H1 (cell line): ENCODE data around the gene ADAT3. TPM values are rescaled to one million over a fixed set of nuclear protein-coding genes. Genes with fewer than 3 reads are reported as not detected.

Experiments
- CTCF ChIA-PET: fragments of 300-600 bp; sonication (Branson Sonifier 250); formaldehyde crosslinking; loops from one replicate; lab custom pipeline; 2021; ENCODE audit not compliant: partially characterized antibody; lab: Charles Lee
- POLR2A ChIA-PET: fragments of 300-600 bp; sonication (Branson Sonifier 250); formaldehyde crosslinking; loops from one replicate; lab custom pipeline; 2021; ENCODE audit warnings: inconsistent platforms; ENCODE audit not compliant: partially characterized antibody; lab: Charles Lee
- DNase-seq, 2 experiments: peaks; one replicate each; pipeline versions ENCODE4 v3.0.0 to v3.0.0-alpha.2; 2010 to 2022; ENCODE audit warnings: low spot score in 2 of 2, low read depth in 1 of 2, mixed read lengths in 1 of 2
- FAIRE-seq: peaks from 2 replicates; lab custom pipeline; 2011; peaks lifted over from hg19 to GRCh38; lab: Jason Lieb, UNC
- H2AFZ ChIP-seq: 2 replicates; pipeline ENCODE4 v1.8.1; 2012; ENCODE audit warnings: low read length, inconsistent platforms
- H2AK5ac ChIP-seq: 2 replicates; pipeline ENCODE4 v1.6.1; 2013; ENCODE audit warnings: low read depth, low read length
- H2BK120ac ChIP-seq: replicated peaks from 2 replicates; pipeline ENCODE3; 2013; ENCODE audit warnings: low read depth, low read length, inconsistent platforms
- H2BK12ac ChIP-seq: 2 replicates; pipeline ENCODE4 v1.6.1; 2013; ENCODE audit warnings: low read depth, low read length
- H2BK15ac ChIP-seq: 2 replicates; pipeline ENCODE4 v1.6.1; 2013; ENCODE audit warnings: low read length
- H2BK20ac ChIP-seq: 2 replicates; pipeline ENCODE4 v1.6.1; 2013; ENCODE audit warnings: low read length
- H2BK5ac ChIP-seq: 2 replicates; pipeline ENCODE4 v1.6.1; 2013; ENCODE audit warnings: low read depth, low read length
- H3K14ac ChIP-seq: 2 replicates; pipeline ENCODE4 v1.6.1; 2013; ENCODE audit warnings: inconsistent platforms; ENCODE audit not compliant: insufficient read length
- H3K18ac ChIP-seq: 2 replicates; pipeline ENCODE4 v1.6.1; 2013; ENCODE audit warnings: low read length; ENCODE audit errors: extremely low read depth
- H3K23ac ChIP-seq: 2 replicates; pipeline ENCODE4 v1.6.1; 2013; ENCODE audit warnings: inconsistent platforms; ENCODE audit not compliant: insufficient read length
- H3K23me2 ChIP-seq: 2 replicates; pipeline ENCODE4 v1.6.1; 2013; ENCODE audit warnings: low read depth, low read length
- H3K27ac ChIP-seq: 2 replicates; pipeline ENCODE4 v1.6.1; 2011; ENCODE audit warnings: low read depth, low read length, inconsistent platforms
- H3K27me3 ChIP-seq, 4 experiments: replicated peaks in 1 of 4; 1 replicate in 1 of 4; 2 replicates in 3 of 4; pipeline versions ENCODE4 v1.6.1 to v1.8.1; 2011 to 2013; ENCODE audit warnings: low read length in 3 of 4, mild to moderate bottlenecking in 3 of 4, inconsistent platforms in 2 of 4, mixed read lengths in 2 of 4, moderate library complexity in 1 of 4; ENCODE audit not compliant: control insufficient read depth in 3 of 4, insufficient read depth in 3 of 4; ENCODE audit errors: extremely low read depth in 1 of 4
- H3K36me3 ChIP-seq, 4 experiments: 2 replicates each; pipeline versions ENCODE4 v1.6.1 to v1.8.1; 2011 to 2013; ENCODE audit warnings: mild to moderate bottlenecking in 4 of 4, low read length in 3 of 4, moderate library complexity in 2 of 4, control low read depth in 1 of 4, inconsistent platforms in 1 of 4; ENCODE audit not compliant: insufficient read depth in 4 of 4, control insufficient read depth in 2 of 4
- H3K4ac ChIP-seq: replicated peaks from 2 replicates; pipeline ENCODE3; 2013; ENCODE audit warnings: low read length, low read depth, mixed read lengths, inconsistent platforms; ENCODE audit not compliant: insufficient read length
- H3K4me1 ChIP-seq, 4 experiments: replicated peaks in 1 of 4; 1 replicate in 1 of 4; 2 replicates in 3 of 4; pipeline versions ENCODE4 v1.6.1 to v1.8.1; 2011 to 2013; ENCODE audit warnings: low read length in 3 of 4, inconsistent platforms in 2 of 4, mixed read lengths in 1 of 4; ENCODE audit not compliant: insufficient read depth in 4 of 4, control insufficient read depth in 3 of 4
- H3K4me2 ChIP-seq, 2 experiments: 2 replicates each; pipeline versions ENCODE4 v1.6.1 to v1.8.1; 2011 to 2013; ENCODE audit warnings: low read depth in 2 of 2, low read length in 2 of 2, control low read depth in 1 of 2, inconsistent platforms in 1 of 2, mild to moderate bottlenecking in 1 of 2; ENCODE audit not compliant: insufficient read depth in 1 of 2
- H3K4me3 ChIP-seq, 4 experiments: fragments of 200-600, 300-600 bp in 1 of 4; sonication (generic), shearing (Covaris generic), sonication (Bioruptor Twin) in 1 of 4; 2 replicates each; pipeline versions ENCODE4 v1.5.1 to v1.8.1; 2011 to 2016; ENCODE audit warnings: low read length in 4 of 4, low read depth in 3 of 4, control low read depth in 2 of 4, inconsistent platforms in 2 of 4, mild to moderate bottlenecking in 2 of 4, mixed read lengths in 1 of 4, moderate library complexity in 1 of 4; ENCODE audit not compliant: insufficient read depth in 2 of 4; ENCODE audit errors: extremely low read depth in 1 of 4
- H3K56ac ChIP-seq: replicated peaks from 2 replicates; pipeline ENCODE3; 2013; ENCODE audit warnings: low read depth, mild to moderate bottlenecking, mixed read lengths, low read length, inconsistent platforms; ENCODE audit not compliant: insufficient read length
- H3K79me1 ChIP-seq: 2 replicates; pipeline ENCODE4 v1.6.1; 2013; ENCODE audit warnings: low read depth, low read length, control low read depth
- H3K79me2 ChIP-seq, 2 experiments: 2 replicates each; pipeline versions ENCODE4 v1.6.1 to v1.8.1; 2012 to 2013; ENCODE audit warnings: low read length in 2 of 2, mild to moderate bottlenecking in 2 of 2, inconsistent platforms in 1 of 2; ENCODE audit not compliant: insufficient read depth in 2 of 2, control insufficient read depth in 1 of 2
- H3K9ac ChIP-seq, 4 experiments: replicated peaks in 1 of 4; 1 replicate in 1 of 4; 2 replicates in 3 of 4; pipeline versions ENCODE4 v1.6.1 to v1.8.1; 2011 to 2013; ENCODE audit warnings: low read depth in 3 of 4, low read length in 3 of 4, control low read depth in 2 of 4, mild to moderate bottlenecking in 2 of 4, moderate library complexity in 2 of 4, inconsistent platforms in 1 of 4; ENCODE audit errors: extremely low read depth in 1 of 4
- H3K9me3 ChIP-seq, 2 experiments: 2 replicates each; pipeline versions ENCODE4 v1.6.1 to v1.8.1; 2012 to 2013; ENCODE audit warnings: mild to moderate bottlenecking in 2 of 2, moderate library complexity in 2 of 2, control low read depth in 1 of 2, inconsistent platforms in 1 of 2, low read depth in 1 of 2, low read length in 1 of 2, mixed read lengths in 1 of 2; ENCODE audit not compliant: insufficient read depth in 2 of 2
- H4K20me1 ChIP-seq, 2 experiments: replicated peaks in 1 of 2; 2 replicates each; pipeline versions ENCODE3 to v1.8.1; 2011 to 2013; ENCODE audit warnings: inconsistent platforms in 2 of 2, low read length in 2 of 2, mild to moderate bottlenecking in 1 of 2; ENCODE audit not compliant: insufficient read depth in 2 of 2, control insufficient read depth in 1 of 2
- H4K5ac ChIP-seq: 2 replicates; pipeline ENCODE4 v1.6.1; 2013; ENCODE audit warnings: low read length, low read depth, mixed read lengths, inconsistent platforms; ENCODE audit not compliant: insufficient read length
- H4K8ac ChIP-seq: 2 replicates; pipeline ENCODE4 v1.8.0; 2013; ENCODE audit warnings: mild to moderate bottlenecking, moderate library complexity, low read length, inconsistent platforms; ENCODE audit not compliant: insufficient read depth; ENCODE audit errors: extremely low read depth
- H4K91ac ChIP-seq: replicated peaks from 2 replicates; pipeline ENCODE3; 2013; ENCODE audit warnings: low read length, mixed read lengths, inconsistent platforms; ENCODE audit not compliant: insufficient read length
- ASH2L ChIP-seq: fragments of 200-600, 300-600 bp; sonication (generic); IDR thresholded peaks from one replicate; pipeline ENCODE4 v1.7.1; 2017; ENCODE audit warnings: low read length
- CBX5 ChIP-seq: fragments of 300-800, 300-1000 bp; sonication (generic); IDR thresholded peaks from 2 replicates; pipeline ENCODE4 v1.7.1; 2016; ENCODE audit warnings: antibody characterized with exemption, low read length, low read depth
- CBX8 ChIP-seq: fragments of 300-800, 300-1000 bp; sonication (generic); IDR thresholded peaks from 2 replicates; pipeline ENCODE4 v1.7.1; 2016; ENCODE audit warnings: low read depth, low read length, borderline replicate concordance
- CEBPB ChIP-seq: IDR thresholded peaks from 2 replicates; pipeline ENCODE4 v1.6.1; 2012; ENCODE audit warnings: low read depth, low read length
- CREB1 ChIP-seq: IDR thresholded peaks from 2 replicates; pipeline ENCODE4 v1.6.1; 2012; ENCODE audit warnings: inconsistent platforms
- GABPA ChIP-seq: IDR thresholded peaks from 2 replicates; pipeline ENCODE4 v1.6.1; 2011; ENCODE audit warnings: mild to moderate bottlenecking, low read length, moderate library complexity, borderline replicate concordance; ENCODE audit not compliant: insufficient read depth
- NANOG ChIP-seq: IDR thresholded peaks from 2 replicates; pipeline ENCODE4 v1.6.1; 2011; ENCODE audit warnings: low read length, low read depth, mild to moderate bottlenecking, inconsistent platforms; ENCODE audit not compliant: insufficient read depth, poor library complexity, severe bottlenecking
- POLR2A ChIP-seq, 2 experiments: IDR thresholded peaks; 1 replicate in 1 of 2; 2 replicates in 1 of 2; pipeline ENCODE4 v1.6.1; 2011; ENCODE audit warnings: low read depth in 2 of 2, low read length in 2 of 2, mild to moderate bottlenecking in 2 of 2; ENCODE audit errors: control extremely low read depth in 1 of 2
- RNF2 ChIP-seq: fragments of 200-900, 300-1000 bp; sonication (generic); IDR thresholded peaks from 2 replicates; pipeline ENCODE4 v1.7.1; 2016; ENCODE audit warnings: borderline replicate concordance, low read depth, mild to moderate bottlenecking, antibody characterized with exemption, low read length; ENCODE audit not compliant: poor library complexity, severe bottlenecking; ENCODE audit errors: missing control alignments
- SIN3A ChIP-seq, 2 experiments: IDR thresholded peaks in 1 of 2; conservative IDR thresholded peaks in 1 of 2; 2 replicates each; pipeline ENCODE4 v1.6.1; 2011 to 2012; ENCODE audit warnings: low read length in 2 of 2, improper control_type of control experiment in 1 of 2, low read depth in 1 of 2, mild to moderate bottlenecking in 1 of 2
- SP4 ChIP-seq: IDR thresholded peaks from 2 replicates; pipeline ENCODE4 v1.6.1; 2012; ENCODE audit warnings: low read length, inconsistent platforms
- SRF ChIP-seq: IDR thresholded peaks from 2 replicates; pipeline ENCODE4 v1.6.1; 2011; ENCODE audit warnings: mild to moderate bottlenecking, low read depth, low read length, moderate library complexity
- TCF12 ChIP-seq: IDR thresholded peaks from 2 replicates; pipeline ENCODE4 v1.6.1; 2011; ENCODE audit warnings: low read depth, mild to moderate bottlenecking, low read length
- ZNF274 ChIP-seq: IDR thresholded peaks from 2 replicates; pipeline ENCODE4 v1.7.0; 2012; ENCODE audit warnings: low read length, borderline replicate concordance; ENCODE audit errors: extremely low read depth
- WGBS, 2 experiments: shearing (Covaris generic) in 1 of 2; methylation state at CpG; one replicate each; pipeline versions ENCODE4 v1.1.6 to v1.1.7; 2013 to 2015; ENCODE audit warnings: low lambda C conversion rate in 2 of 2, mixed read lengths in 2 of 2, inconsistent platforms in 1 of 2, low coverage in 1 of 2, missing lambda C conversion rate in 1 of 2; ENCODE audit not compliant: insufficient replicate concordance in 2 of 2, insufficient coverage in 1 of 2, insufficient read length in 1 of 2; ENCODE audit errors: extremely low coverage in 1 of 2, missing lambda C conversion rate in 1 of 2; 5-methylcytosine and 5-hydroxymethylcytosine counted together
- polyA plus RNA-seq, 7 experiments: library from polyadenylated mRNA; depleted of rRNA in 3 of 7; stranded (reverse) in 5 of 7; unstranded in 2 of 7; fragments of >200 nt in 5 of 7; fragments of 200-250 nt in 2 of 7; gene quantifications; 1 replicate in 5 of 7; 2 replicates in 1 of 7; 4 replicates in 1 of 7; pipeline versions ENCODE4 v1.2.1 to v1.2.3, GENCODE V29; 2011 to 2013; ENCODE audit warnings: missing spikeins in 2 of 7, mixed read lengths in 2 of 7
- total RNA-seq: library from RNA; stranded (reverse); fragmentation: NEBNext Ultra II Directional; extraction: Animal tissue kit (Norgen Biotek cat#: 25700); gene quantifications from 2 replicates; pipeline ENCODE4 v1.2.1, GENCODE V29; 2021

The ADAT3 gene
- total and polyA plus RNA-seq, 2 of the 8 experiments (the other 6 are each of a cell fraction or from before 2014, with no cell fraction given), result 5.4 to 10.8 TPM

GRCh38 chr19:1925544-1925943 is 20.3 kb downstream of the ADAT3 start:
- no peak for TF ChIP-seq GABPA
- no peak for TF ChIP-seq ZNF274
- TF ChIP-seq SIN3A (conservative IDR thresholded peaks at IDR 0.05 in 1 of 2, IDR thresholded peaks at IDR 0.05 in 1 of 2; ENCODE audit: low read depth in 1 of 2, low read length in 2 of 2), result no peak
- no peak for TF ChIP-seq NANOG
- TF ChIP-seq TCF12, result no peak
- TF ChIP-seq CBX5, result no peak
- TF ChIP-seq SP4, result no peak
- no peak for TF ChIP-seq SRF
- no peak for TF ChIP-seq CBX8
- no peak for TF ChIP-seq ASH2L
- no peak for TF ChIP-seq CREB1
- no peak for TF ChIP-seq RNF2
- TF ChIP-seq POLR2A (IDR thresholded peaks at IDR 0.05; ENCODE audit: control extremely low read depth in 1 of 2, low read depth in 2 of 2, low read length in 2 of 2), result no peak
- no peak for TF ChIP-seq CEBPB
- Histone ChIP-seq H3K4me3 (no peak overlapping the region), H3K4me1 (peaks cover 0 to 8% (median 4%) of the 10 kb centered on the region in 4 experiments; a peak in 4 of 7 replicates), H3K79me1 (peaks cover 3% of the 10 kb centered on the region; the same call in 1 of the 2 replicates), H4K91ac (no peak overlapping the region), H3K27me3 (no peaks in the 10 kb centered on the region; a peak in 1 of 7 replicates), H3K23me2 (peaks cover 4% of the 10 kb centered on the region; the same call in 1 of the 2 replicates), H2BK5ac (no peak overlapping the region), H2BK15ac (no peak overlapping the region), H3K4me2 (no peak overlapping the region), H3K9me3 (no peaks in the 10 kb centered on the region), H2BK20ac (no peak overlapping the region), H2BK120ac (no peak overlapping the region), H3K14ac (no peak overlapping the region), H4K8ac (no peak overlapping the region; the same call in 1 of the 2 replicates), H2AK5ac (no peak overlapping the region), H3K9ac (no peak overlapping the region), H3K23ac (no peak overlapping the region), H3K79me2 (no peaks in the 10 kb centered on the region), H3K56ac (no peak overlapping the region), H3K18ac (no peak overlapping the region), H4K5ac (no peak overlapping the region), H4K20me1 (peaks cover 3 to 5% of the 10 kb centered on the region in 2 experiments), H3K4ac (no peak overlapping the region), H3K36me3 (peaks cover 5 to 26% (median 14%) of the 10 kb centered on the region in 4 experiments; a peak in 7 of 8 replicates), H2BK12ac (no peak overlapping the region), H2AFZ (no peak overlapping the region), H3K27ac (no peak overlapping the region)
- FAIRE-seq (no peak), DNase-seq (no peak)
- ChIA-PET CTCF (interaction anchor here (0.9 kb wide), 1 partner anchor 72 kb away, joined by 3 read pairs; no protein-coding TSS in a partner anchor), POLR2A (interaction anchor here (2.0 to 3.2 kb wide), 2 partner anchors 18 to 24 kb away, joined by 5 to 10 read pairs; no protein-coding TSS in a partner anchor)
- WGBS, 2 experiments, result 88% methylated on average over 15 of the region's 16 CpGs; no CpG with 5 or more reads in 1 of the 2 experiments
